Thymus (tissue), 11 donors: Measurements from ENCODE around the gene HEXD. TPM values are rescaled to one million over a fixed set of nuclear protein-coding genes. Genes with fewer than 3 reads are reported as not detected.
"Not testable (repeated sequence)": the region's sequence is repeated elsewhere in the genome, so short reads cannot be mapped to it uniquely, and the experiment has no call there.

Experiments used
- DNase-seq, 9 donors: peaks; one replicate each; pipeline ENCODE4 v3.0.0-alpha.2; 2013; ENCODE audit warnings: low spot score in 9 of 9, low read depth in 6 of 9, missing footprints in 1 of 9
- H3K27ac ChIP-seq, 2 donors: one replicate each; pipeline ENCODE4 v1.5.1; 2013; ENCODE audit warnings: control low read depth in 1 of 2, low read depth in 1 of 2, low read length in 1 of 2, mild to moderate bottlenecking in 1 of 2, moderate library complexity in 1 of 2
- H3K27me3 ChIP-seq, 2 donors: one replicate each; pipeline ENCODE4 v1.5.1; 2013; ENCODE audit warnings: low read length in 1 of 2; ENCODE audit not compliant: control insufficient read depth in 2 of 2, insufficient read depth in 1 of 2
- H3K36me3 ChIP-seq, 2 donors: one replicate each; pipeline ENCODE4 v1.5.1; 2013; ENCODE audit warnings: low read length in 1 of 2, mild to moderate bottlenecking in 1 of 2, moderate library complexity in 1 of 2; ENCODE audit not compliant: control insufficient read depth in 2 of 2, insufficient read depth in 2 of 2
- H3K4me1 ChIP-seq, 2 donors: one replicate each; pipeline ENCODE4 v1.5.1; 2013; ENCODE audit warnings: low read length in 2 of 2; ENCODE audit not compliant: control insufficient read depth in 2 of 2, insufficient read depth in 2 of 2
- H3K4me3 ChIP-seq, 2 donors: one replicate each; pipeline ENCODE4 v1.5.1; 2013; ENCODE audit warnings: low read length in 2 of 2, control low read depth in 1 of 2, mild to moderate bottlenecking in 1 of 2
- H3K9me3 ChIP-seq, 2 donors: one replicate each; pipeline ENCODE4 v1.5.1; 2013; ENCODE audit warnings: low read length in 1 of 2, mild to moderate bottlenecking in 1 of 2; ENCODE audit not compliant: control insufficient read depth in 2 of 2, insufficient read depth in 1 of 2
- WGBS: extraction: QIAGEN DNeasy Blood & Tissue Kit; methylation state at CpG from one replicate; pipeline ENCODE4 v1.1.7; 2013; 5-methylcytosine and 5-hydroxymethylcytosine counted together
- polyA plus RNA-seq: library from polyadenylated mRNA; stranded (reverse); fragments of 200-250 nt; gene quantifications from one replicate; pipeline ENCODE4 v1.2.3, GENCODE V29; 2013
- total RNA-seq: library from RNA; stranded (reverse); fragments of 120-200 nt; gene quantifications from one replicate; pipeline ENCODE4 v1.2.4, GENCODE V29; 2013
- donor health status: healthy.

The HEXD gene
- total and polyA plus RNA-seq, 2 donors = 15.9 to 186 TPM

DNA sequence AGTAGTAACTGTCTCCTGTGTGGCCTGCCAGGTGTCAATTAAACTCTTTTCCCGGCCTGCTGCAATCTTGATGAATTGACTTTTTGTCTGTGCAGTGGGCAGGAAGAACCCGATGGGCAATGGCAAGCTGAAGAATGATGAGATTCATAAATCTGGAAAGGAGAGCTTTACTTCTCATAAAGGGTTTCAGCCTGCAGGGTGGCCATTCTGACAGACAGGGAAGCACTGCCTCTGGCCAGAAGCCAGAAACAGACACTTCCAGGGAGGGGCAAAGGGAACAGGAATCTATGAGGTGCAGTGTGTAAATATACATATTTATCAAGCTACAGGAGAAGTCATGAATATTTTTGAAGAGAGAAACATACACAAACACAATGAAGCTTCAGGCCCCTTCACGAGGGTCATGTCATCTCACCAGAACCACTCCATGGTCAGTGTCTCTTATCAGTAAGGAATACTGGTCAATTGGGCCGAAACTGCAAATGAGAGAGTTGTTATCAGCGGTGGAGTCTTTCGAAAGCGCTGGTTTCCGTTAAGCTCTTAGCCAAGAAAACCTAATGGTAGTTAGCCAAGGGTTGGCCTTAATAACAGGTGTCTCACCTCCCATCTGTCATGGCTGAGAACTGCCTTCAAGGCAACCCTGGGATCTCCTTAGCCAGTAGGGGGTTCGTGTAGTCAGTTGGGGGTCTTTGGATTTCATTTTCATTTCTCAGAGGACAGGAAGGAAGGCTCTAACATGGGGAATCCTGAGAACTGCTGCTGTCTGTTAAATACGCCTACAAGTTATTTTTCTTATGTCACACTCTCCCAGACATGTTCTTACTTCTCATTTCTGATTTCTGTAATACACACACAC lies 39.2 kb downstream of the HEXD start:
- H3K27ac ChIP-seq = peak overlapping the region; percentile 100
- peak overlapping the region; percentile 74 to 81 for H3K4me3 ChIP-seq
- H3K9me3 ChIP-seq = peaks cover 0 to 15% of the 10 kb centered on the region in 2 donors
- no peaks in the 10 kb centered on the region for H3K27me3 ChIP-seq
- peaks cover 14 to 20% of the 10 kb centered on the region in 2 donors for H3K4me1 ChIP-seq
- no peak for DNase-seq
- H3K36me3 ChIP-seq = peaks cover 23 to 25% of the 10 kb centered on the region in 2 donors
- WGBS = 71% methylated on average over 10 of the region's 10 CpGs

DNA sequence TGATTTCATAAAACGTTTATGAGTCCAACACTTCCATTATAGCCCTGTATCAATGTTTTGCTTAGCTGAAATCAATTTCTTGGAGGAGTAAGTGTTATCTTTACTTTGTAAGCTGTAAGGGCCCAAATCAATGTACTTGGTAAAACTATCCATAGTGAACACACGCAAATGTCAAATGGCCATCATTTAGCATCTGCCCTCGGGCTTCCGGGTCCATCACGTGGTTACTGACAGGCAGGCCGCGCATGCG lies 39.7 kb downstream of the HEXD start:
- H3K27me3 ChIP-seq = no peaks in the 10 kb centered on the region
- peaks cover 0 to 15% of the 10 kb centered on the region in 2 donors for H3K9me3 ChIP-seq
- peak overlapping the region; percentile 100 for H3K27ac ChIP-seq
- peak in 2 of 9 donors; percentile 79 to 88 for DNase-seq
- peaks cover 28 to 30% of the 10 kb centered on the region in 2 donors for H3K36me3 ChIP-seq
- peaks cover 14 to 20% of the 10 kb centered on the region in 2 donors for H3K4me1 ChIP-seq
- H3K4me3 ChIP-seq = peak overlapping the region; percentile 74 to 81
- under 1% methylated on average over 8 of the region's 8 CpGs for WGBS

DNA sequence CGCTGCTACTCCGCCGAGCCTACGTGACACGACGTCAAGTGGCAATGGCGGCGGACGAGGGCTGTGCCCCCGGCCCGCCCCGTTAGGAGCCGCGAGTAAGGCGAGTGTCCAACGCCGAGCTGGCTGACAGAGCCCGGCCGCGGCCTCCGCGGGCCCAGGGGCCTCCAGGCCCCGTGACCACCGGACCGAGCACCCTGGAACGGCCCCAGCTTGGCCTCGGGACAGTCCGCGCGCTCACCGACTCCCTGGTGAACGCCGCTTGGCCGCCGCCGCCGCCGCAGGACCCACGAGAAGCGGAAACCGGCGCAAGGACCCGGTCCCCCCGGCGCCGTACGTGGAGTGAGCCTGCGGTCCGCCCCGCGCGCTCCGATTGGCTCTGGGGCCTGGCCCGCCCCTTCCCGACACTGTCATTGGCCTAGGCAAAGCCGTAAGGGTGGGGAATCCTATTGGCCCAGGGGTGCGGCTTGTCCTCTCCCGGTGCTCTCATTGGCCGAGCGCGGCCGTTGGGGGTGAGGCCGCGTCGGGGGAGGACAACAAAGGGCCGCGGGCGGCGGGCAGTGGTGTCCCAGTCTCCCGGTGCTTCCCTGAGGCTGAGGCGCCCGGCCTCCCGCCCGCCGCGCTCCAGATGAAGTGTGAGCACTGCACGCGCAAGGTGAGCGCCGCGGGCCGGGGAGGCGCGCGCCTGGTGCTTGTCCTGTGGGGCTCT lies 40.2 kb downstream of the HEXD start, which contains the start of gene NARF:
TSS of gene NARF (plus strand) at position 563 of the 706 bp plus-strand sequence. CDS start at position 626, 63 bp downstream.
- WGBS = under 1% methylated on average over 85 of the region's 85 CpGs
- Histone ChIP-seq H3K27ac (peak within 1 kb of the TSS; percentile 100), H3K4me1 (peaks cover 14 to 20% of the 10 kb centered on the region in 2 donors), H3K27me3 (no peaks in the 10 kb centered on the region), H3K9me3 (peaks cover 0 to 15% of the 10 kb centered on the region in 2 donors), H3K4me3 (peak within 1 kb of the TSS; percentile 74 to 81), H3K36me3 (peaks cover 33 to 35% of the 10 kb centered on the region in 2 donors)
- DNase-seq = peak; percentile 88 to 99 (median 94)

DNA sequence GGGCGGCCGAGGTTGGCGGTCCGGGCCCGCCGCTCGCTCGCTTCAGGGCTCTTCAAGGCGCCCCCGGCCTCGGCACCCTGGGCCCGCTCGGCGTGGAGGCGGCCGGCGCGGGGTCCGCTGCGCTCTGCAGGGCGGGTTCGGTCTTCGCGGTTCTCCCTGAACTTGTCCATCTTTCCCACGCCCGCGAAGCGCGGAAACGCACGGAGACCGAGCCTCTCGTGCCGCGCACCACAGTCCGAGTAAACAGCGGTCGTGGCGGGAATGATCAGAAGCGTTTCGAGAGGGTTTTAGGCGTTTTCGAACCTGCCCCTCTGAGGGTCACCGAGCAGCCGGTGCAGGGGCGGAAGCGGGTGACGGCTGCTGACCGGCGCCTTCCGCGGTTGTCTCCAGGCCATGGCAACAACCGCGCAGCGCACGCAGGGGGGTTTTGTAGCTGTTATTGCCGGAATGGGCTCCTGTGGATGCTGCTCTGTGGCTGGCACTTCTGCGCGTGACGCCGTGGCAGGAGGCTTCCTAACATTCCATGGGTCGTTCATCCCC lies 40.8 kb downstream of the HEXD start:
- Histone ChIP-seq H3K4me1 (peaks cover 14 to 20% of the 10 kb centered on the region in 2 donors), H3K36me3 (peaks cover 39 to 41% of the 10 kb centered on the region in 2 donors), H3K27me3 (no peaks in the 10 kb centered on the region), H3K9me3 (peaks cover 0 to 10% of the 10 kb centered on the region in 2 donors), H3K27ac (peak overlapping the region; percentile 76 to 100), H3K4me3 (peak overlapping the region; percentile 74 to 81)
- peak in 1 of 9 donors; percentile 27 for DNase-seq
- under 1% methylated on average over 62 of the region's 62 CpGs for WGBS

DNA sequence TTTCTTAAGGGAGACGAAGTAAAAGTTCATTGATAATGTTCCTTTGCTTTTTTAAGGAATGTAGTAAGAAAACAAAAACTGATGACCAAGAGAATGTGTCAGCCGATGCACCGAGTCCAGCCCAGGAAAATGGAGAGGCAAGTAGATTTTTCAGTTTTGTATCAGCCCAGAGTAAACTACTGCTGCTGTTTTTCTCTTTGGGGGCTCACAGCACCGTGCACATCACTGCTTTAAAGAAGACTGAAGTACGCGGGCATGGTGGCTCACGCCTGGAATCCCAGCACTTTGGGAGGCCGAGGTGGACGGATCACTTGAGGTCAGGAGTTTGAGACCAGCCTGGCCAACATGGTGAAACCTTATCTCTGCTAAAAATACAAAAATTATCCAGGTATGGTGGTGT lies 41.8 kb downstream of the HEXD start:
- not testable (repeated sequence) for H3K27ac ChIP-seq, H3K4me3 ChIP-seq, DNase-seq, H3K27me3 ChIP-seq, H3K9me3 ChIP-seq
- H3K4me1 ChIP-seq = peaks cover 14 to 20% of the 10 kb centered on the region in 2 donors
- peaks cover 49 to 51% of the 10 kb centered on the region in 2 donors for H3K36me3 ChIP-seq
- 97% methylated on average over 9 of the region's 9 CpGs for WGBS

DNA sequence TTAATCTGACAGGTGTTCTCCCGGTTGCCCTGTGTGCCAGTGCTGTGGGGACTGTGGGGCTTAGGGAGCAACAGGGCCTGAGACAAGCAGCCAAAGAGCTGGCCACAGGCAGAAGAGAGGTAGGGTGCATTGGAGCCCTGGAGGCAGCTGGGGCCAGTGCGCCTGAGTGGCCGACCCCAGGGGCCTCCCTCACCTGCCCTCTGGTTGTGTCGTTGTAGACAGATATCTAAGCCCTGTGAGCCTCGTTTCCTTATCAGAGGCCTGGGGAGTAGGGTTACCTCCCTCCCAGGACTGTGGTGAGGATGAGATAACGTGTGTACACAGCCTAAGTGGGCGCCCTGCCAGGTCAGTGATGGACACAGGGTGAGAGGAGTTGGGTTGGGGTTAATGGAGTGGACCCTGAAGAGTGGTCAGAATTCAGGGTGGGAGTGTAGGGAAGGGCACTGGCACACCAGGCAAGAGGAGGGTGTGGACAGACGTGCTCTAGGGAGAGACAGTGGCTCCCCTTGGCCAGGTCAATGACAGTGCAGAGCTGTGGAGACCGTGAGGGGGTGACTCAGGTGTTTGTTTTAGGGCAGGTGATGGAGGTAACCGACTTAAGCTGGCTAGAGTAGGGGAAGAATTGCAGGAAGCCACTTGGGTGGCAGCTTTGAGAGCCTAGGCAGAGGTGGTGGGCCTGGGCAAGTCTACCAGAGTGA lies 43.8 kb downstream of the HEXD start:
- Histone ChIP-seq H3K27me3 (no peaks in the 10 kb centered on the region), H3K36me3 (peaks cover 67 to 70% of the 10 kb centered on the region in 2 donors), H3K4me3 (no peak overlapping the region), H3K9me3 (no peaks in the 10 kb centered on the region), H3K27ac (no peak overlapping the region), H3K4me1 (peaks cover 13 to 18% of the 10 kb centered on the region in 2 donors)
- 92% methylated on average over 10 of the region's 10 CpGs for WGBS
- DNase-seq = no peak

DNA sequence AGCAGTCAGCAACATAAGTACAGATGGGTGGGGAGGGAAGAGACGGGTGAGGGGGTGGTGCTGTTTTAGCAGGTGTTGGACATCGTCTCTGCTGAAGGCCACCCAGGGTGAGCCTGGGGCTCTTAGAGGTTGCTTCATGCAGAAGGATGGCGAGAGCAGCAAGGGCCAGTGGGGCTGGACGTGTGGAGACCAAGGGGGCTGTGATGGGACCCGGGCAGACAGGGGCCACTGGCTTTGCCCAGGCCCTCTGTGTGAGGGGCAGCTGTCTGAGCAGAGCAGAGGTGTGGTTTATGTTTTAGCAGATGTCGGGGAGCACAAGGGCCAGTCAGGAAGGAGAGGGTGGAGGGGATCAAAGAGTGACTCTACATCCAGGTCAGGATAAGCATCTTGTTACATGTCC lies 45.2 kb downstream of the HEXD start:
- Histone ChIP-seq H3K36me3 (peaks cover 77 to 84% of the 10 kb centered on the region in 2 donors), H3K4me3 (no peak overlapping the region), H3K9me3 (no peaks in the 10 kb centered on the region), H3K27me3 (no peaks in the 10 kb centered on the region), H3K27ac (no peak overlapping the region), H3K4me1 (peaks cover 6 to 11% of the 10 kb centered on the region in 2 donors)
- 97% methylated on average over 6 of the region's 6 CpGs for WGBS
- DNase-seq = no peak

DNA sequence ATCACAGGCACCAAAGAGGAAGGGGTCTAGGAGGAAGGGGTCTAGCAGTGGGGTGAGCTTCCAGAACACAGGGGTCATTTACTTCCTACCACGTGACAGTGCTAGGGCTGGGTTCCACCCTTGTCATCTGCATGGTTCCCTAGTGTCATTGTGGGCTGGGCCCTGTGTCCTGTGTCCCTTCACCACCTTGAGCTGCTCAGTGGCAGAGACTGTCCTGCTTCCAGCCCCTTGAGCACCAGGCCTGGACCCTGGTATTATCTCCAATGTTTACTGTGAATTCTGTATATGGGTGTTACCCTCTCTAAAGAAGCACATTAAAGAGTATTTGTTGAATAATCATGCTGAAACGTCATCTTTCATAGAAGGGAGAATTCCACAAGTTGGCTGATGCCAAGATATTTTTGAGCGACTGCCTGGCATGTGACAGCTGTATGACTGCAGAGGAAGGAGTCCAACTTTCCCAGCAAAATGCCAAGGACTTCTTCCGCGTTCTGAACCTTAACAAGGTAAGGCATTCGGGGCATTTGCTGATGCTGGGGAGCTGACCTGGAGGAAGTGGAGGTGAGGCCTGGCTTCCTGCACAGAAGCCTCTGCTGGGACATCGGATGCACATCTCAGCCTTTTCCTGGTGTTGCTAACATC lies 45.9 kb downstream of the HEXD start:
- no peak overlapping the region for H3K4me3 ChIP-seq
- 95% methylated on average over 7 of the region's 7 CpGs for WGBS
- no peaks in the 10 kb centered on the region for H3K9me3 ChIP-seq
- no peak for DNase-seq
- no peaks in the 10 kb centered on the region for H3K27me3 ChIP-seq
- H3K36me3 ChIP-seq = peaks cover 82 to 91% of the 10 kb centered on the region in 2 donors
- H3K4me1 ChIP-seq = peaks cover 6 to 11% of the 10 kb centered on the region in 2 donors
- no peak overlapping the region for H3K27ac ChIP-seq
